ENCODE data around the gene GRM3.

The GRM3 gene

GRCh38 chr7:86825264-86825663 is 181.6 kb downstream of the GRM3 start:
- TF ChIP-seq EZH2 (IDR thresholded peaks at IDR 0.05) (no peak), FOXP2 (optimal IDR thresholded peaks at IDR 0.05; ENCODE audit: control extremely low read depth, extremely low read length, insufficient read depth) (no peak), POLR2AphosphoS5 (IDR thresholded peaks at IDR 0.05; ENCODE audit: borderline replicate concordance, low read depth, low read length) (no peak)
- Histone ChIP-seq H3K9ac (ENCODE audit: insufficient read length) (no peak overlapping the region), H3K4me3 (no peak overlapping the region), H3K36me3 (ENCODE audit: insufficient read depth, low read length) (no peaks in the 10 kb centered on the region), H3K9me3 (ENCODE audit: low read depth, low read length) (no peaks in the 10 kb centered on the region), H3K27ac (no peak overlapping the region)
- DNase-seq (ENCODE audit: low read depth, low spot score): no peak

GRCh38 chr7:86826948-86827347 is 183.2 kb downstream of the GRM3 start:
- TF ChIP-seq POLR2AphosphoS5 (IDR thresholded peaks at IDR 0.05; ENCODE audit: borderline replicate concordance, low read depth, low read length): no peak
- no peak for TF ChIP-seq FOXP2 (optimal IDR thresholded peaks at IDR 0.05; ENCODE audit: control extremely low read depth, extremely low read length, insufficient read depth)
- no peak for TF ChIP-seq EZH2 (IDR thresholded peaks at IDR 0.05)

GRCh38 chr7:86833360-86833759 is 189.7 kb downstream of the GRM3 start:
- Histone ChIP-seq H3K9me3 (ENCODE audit: low read depth, low read length) (no peaks in the 10 kb centered on the region), H3K9ac (ENCODE audit: insufficient read length) (no peak overlapping the region), H3K4me3 (no peak overlapping the region), H3K36me3 (ENCODE audit: insufficient read depth, low read length) (no peaks in the 10 kb centered on the region), H3K27ac (no peak overlapping the region)
- TF ChIP-seq POLR2AphosphoS5 (IDR thresholded peaks at IDR 0.05; ENCODE audit: borderline replicate concordance, low read depth, low read length) (no peak), EZH2 (IDR thresholded peaks at IDR 0.05) (no peak), FOXP2 (optimal IDR thresholded peaks at IDR 0.05; ENCODE audit: control extremely low read depth, extremely low read length, insufficient read depth) (no peak)
- no peak for DNase-seq (ENCODE audit: low read depth, low spot score)

More at GRCh38 chr7:86826948-86827347, 183.2 kb downstream of the GRM3 start:
- no peaks in the 10 kb centered on the region for H3K9me3 ChIP-seq (ENCODE audit: low read depth, low read length)
- DNase-seq (ENCODE audit: low read depth, low spot score): no peak
- H3K36me3 ChIP-seq (ENCODE audit: insufficient read depth, low read length): no peaks in the 10 kb centered on the region
- no peak overlapping the region for H3K9ac ChIP-seq (ENCODE audit: insufficient read length)
- no peak overlapping the region for H3K4me3 ChIP-seq
- no peak overlapping the region for H3K27ac ChIP-seq

- DNase-seq (ENCODE audit: low read depth, low spot score): no peak
- TF ChIP-seq FOXP2 (optimal IDR thresholded peaks at IDR 0.05; ENCODE audit: control extremely low read depth, extremely low read length, insufficient read depth) (no peak), EZH2 (IDR thresholded peaks at IDR 0.05) (no peak), POLR2AphosphoS5 (IDR thresholded peaks at IDR 0.05; ENCODE audit: borderline replicate concordance, low read depth, low read length) (no peak)
- no peak overlapping the region for H3K4me3 ChIP-seq
- no peak overlapping the region for H3K9ac ChIP-seq (ENCODE audit: insufficient read length)
- no peaks in the 10 kb centered on the region for H3K9me3 ChIP-seq (ENCODE audit: low read depth, low read length)
- H3K36me3 ChIP-seq (ENCODE audit: insufficient read depth, low read length): no peaks in the 10 kb centered on the region
- no peak overlapping the region for H3K27ac ChIP-seq
Observed at GRCh38 chr7:86837235-86837634, 193.5 kb downstream of the GRM3 start.

GRCh38 chr7:86844608-86845007 is 200.9 kb downstream of the GRM3 start:
- TF ChIP-seq EZH2 (IDR thresholded peaks at IDR 0.05) (no peak), FOXP2 (optimal IDR thresholded peaks at IDR 0.05; ENCODE audit: control extremely low read depth, extremely low read length, insufficient read depth) (no peak), POLR2AphosphoS5 (IDR thresholded peaks at IDR 0.05; ENCODE audit: borderline replicate concordance, low read depth, low read length) (no peak)
- no peaks in the 10 kb centered on the region for H3K36me3 ChIP-seq (ENCODE audit: insufficient read depth, low read length)
- DNase-seq (ENCODE audit: low read depth, low spot score): no peak
- no peak overlapping the region for H3K27ac ChIP-seq
- H3K9ac ChIP-seq (ENCODE audit: insufficient read length): no peak overlapping the region
- no peak overlapping the region for H3K4me3 ChIP-seq
- H3K9me3 ChIP-seq (ENCODE audit: low read depth, low read length): no peaks in the 10 kb centered on the region

- Histone ChIP-seq H3K27ac (no peak overlapping the region), H3K9me3 (ENCODE audit: low read depth, low read length) (no peaks in the 10 kb centered on the region), H3K36me3 (ENCODE audit: insufficient read depth, low read length) (no peaks in the 10 kb centered on the region), H3K9ac (ENCODE audit: insufficient read length) (no peak overlapping the region), H3K4me3 (no peak overlapping the region)
- no peak for TF ChIP-seq EZH2 (IDR thresholded peaks at IDR 0.05)
- TF ChIP-seq POLR2AphosphoS5 (IDR thresholded peaks at IDR 0.05; ENCODE audit: borderline replicate concordance, low read depth, low read length): no peak
- DNase-seq (ENCODE audit: low read depth, low spot score): no peak
Observed at GRCh38 chr7:86846494-86847190, 202.9 kb downstream of the GRM3 start.

GRCh38 chr7:86848226-86848625 is 204.5 kb downstream of the GRM3 start:
- no peak for DNase-seq (ENCODE audit: low read depth, low spot score)
- TF ChIP-seq EZH2 (IDR thresholded peaks at IDR 0.05) (no peak), FOXP2 (optimal IDR thresholded peaks at IDR 0.05; ENCODE audit: control extremely low read depth, extremely low read length, insufficient read depth) (no peak), POLR2AphosphoS5 (IDR thresholded peaks at IDR 0.05; ENCODE audit: borderline replicate concordance, low read depth, low read length) (no peak)
- H3K27ac ChIP-seq: no peak overlapping the region
- no peaks in the 10 kb centered on the region for H3K9me3 ChIP-seq (ENCODE audit: low read depth, low read length)
- no peak overlapping the region for H3K4me3 ChIP-seq
- no peaks in the 10 kb centered on the region for H3K36me3 ChIP-seq (ENCODE audit: insufficient read depth, low read length)
- no peak overlapping the region for H3K9ac ChIP-seq (ENCODE audit: insufficient read length)

GRCh38 chr7:86851566-86851965 is 207.9 kb downstream of the GRM3 start:
- Histone ChIP-seq H3K9me3 (ENCODE audit: low read depth, low read length) (no peaks in the 10 kb centered on the region), H3K36me3 (ENCODE audit: insufficient read depth, low read length) (no peaks in the 10 kb centered on the region), H3K9ac (ENCODE audit: insufficient read length) (no peak overlapping the region), H3K4me3 (no peak overlapping the region), H3K27ac (no peak overlapping the region)
- no peak for DNase-seq (ENCODE audit: low read depth, low spot score)
- TF ChIP-seq FOXP2 (optimal IDR thresholded peaks at IDR 0.05; ENCODE audit: control extremely low read depth, extremely low read length, insufficient read depth): no peak
- no peak for TF ChIP-seq EZH2 (IDR thresholded peaks at IDR 0.05)
- TF ChIP-seq POLR2AphosphoS5 (IDR thresholded peaks at IDR 0.05; ENCODE audit: borderline replicate concordance, low read depth, low read length): no peak

- Histone ChIP-seq H3K36me3 (ENCODE audit: insufficient read depth, low read length) (no peaks in the 10 kb centered on the region), H3K9me3 (ENCODE audit: low read depth, low read length) (no peaks in the 10 kb centered on the region), H3K27ac (no peak overlapping the region), H3K9ac (ENCODE audit: insufficient read length) (no peak overlapping the region), H3K4me3 (no peak overlapping the region)
- TF ChIP-seq EZH2 (IDR thresholded peaks at IDR 0.05) (no peak), POLR2AphosphoS5 (IDR thresholded peaks at IDR 0.05; ENCODE audit: borderline replicate concordance, low read depth, low read length) (no peak), FOXP2 (optimal IDR thresholded peaks at IDR 0.05; ENCODE audit: control extremely low read depth, extremely low read length, insufficient read depth) (no peak)
- DNase-seq (ENCODE audit: low read depth, low spot score): no peak
Observed at GRCh38 chr7:86863452-86863851, 219.7 kb downstream of the GRM3 start.

All from SK-N-MC (cell line).